ENCODE measurements around the gene IMMP2L. TPM values are rescaled to one million over a fixed set of nuclear protein-coding genes. Genes with fewer than 3 reads are reported as not detected.

IMMP2L gene
- total RNA-seq, 1 donor from 2014 or later: 13.6 TPM

- intact Hi-C loops (cut with DNase I): no loop called here
- DNase-seq: no peak
These were observed 180.7 kb downstream of the IMMP2L start for GRCh38 chr7:111381590-111381989.

GRCh38 chr7:111380945-111381344, 181.3 kb downstream of the IMMP2L start:
- DNase-seq: no peak
- ATAC-seq (ENCODE audit: poor library complexity): no peak
- intact Hi-C loops (cut with DNase I): no loop called here

More at GRCh38 chr7:111381590-111381989, 180.7 kb downstream of the IMMP2L start:
- ATAC-seq (ENCODE audit: poor library complexity): no peak

DNA sequence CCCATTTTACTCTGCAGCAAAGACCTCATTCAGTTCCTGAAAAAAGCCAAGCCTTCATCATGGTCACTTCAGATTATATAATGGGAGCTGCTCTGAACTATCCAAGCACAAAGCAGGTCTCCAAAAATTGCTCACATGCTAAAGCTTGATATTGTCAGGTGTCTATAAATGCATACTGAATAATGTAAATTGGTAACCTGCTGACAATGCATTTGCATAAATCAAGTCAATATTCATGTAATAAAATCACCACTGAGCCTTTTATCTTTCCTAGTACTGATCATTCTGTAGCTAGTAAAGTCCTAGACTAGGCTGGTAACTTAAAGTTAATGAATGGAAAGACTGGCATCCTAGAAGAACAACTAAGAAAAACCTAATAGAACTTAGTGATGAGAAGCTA, 188.3 kb downstream of the IMMP2L start:
- ATAC-seq (ENCODE audit: poor library complexity) (no peak), DNase-seq (no peak)
- intact Hi-C loops (cut with DNase I): no loop called here

DNA sequence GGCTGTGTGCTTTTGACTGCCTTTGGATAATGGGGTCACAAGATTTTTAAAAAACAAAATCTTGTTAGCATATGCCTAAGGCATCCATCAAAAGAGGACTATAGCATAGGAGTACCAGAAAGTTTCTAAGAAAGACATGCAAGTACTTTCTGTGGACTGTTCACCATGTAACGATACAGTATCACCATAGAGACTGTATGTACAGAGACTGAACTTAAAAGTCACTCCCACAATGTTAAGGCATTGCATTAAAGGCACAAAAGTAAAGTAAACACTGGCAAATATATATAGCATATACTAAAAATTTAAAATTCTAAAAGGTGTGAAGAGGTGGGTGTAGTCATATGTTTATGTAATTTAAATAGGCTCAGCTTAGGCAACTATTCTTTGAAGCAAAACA, 190.9 kb downstream of the IMMP2L start:
- intact Hi-C loops (cut with DNase I): no loop called here
- ATAC-seq (ENCODE audit: poor library complexity) (no peak), DNase-seq (no peak)

DNA sequence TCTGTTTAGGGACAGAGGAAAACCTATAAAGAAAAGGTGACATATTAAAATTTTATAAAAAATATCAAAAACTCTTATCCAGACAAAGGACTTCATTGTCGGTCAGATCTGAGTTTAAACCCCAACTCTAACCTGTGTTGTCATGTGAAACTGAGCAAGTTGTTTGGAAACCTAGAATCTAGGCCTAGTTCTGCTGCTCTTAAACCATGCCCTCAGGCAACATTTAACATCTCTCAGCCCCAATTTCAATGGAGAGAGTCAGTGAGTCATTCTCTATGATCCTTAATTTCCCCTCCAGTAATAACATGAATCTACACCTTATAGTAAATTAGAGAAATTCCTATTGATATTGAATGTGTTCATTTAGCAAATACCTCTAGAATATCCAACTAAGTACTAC, 192.3 kb downstream of the IMMP2L start:
- no peak for ATAC-seq (ENCODE audit: poor library complexity)
- intact Hi-C loops (cut with DNase I): no loop called here
- DNase-seq: no peak

- ATAC-seq (ENCODE audit: poor library complexity) (no peak), DNase-seq (no peak)
- intact Hi-C loops (cut with DNase I): no loop called here
These were observed 193.8 kb downstream of the IMMP2L start for GRCh38 chr7:111368381-111369065.

DNA sequence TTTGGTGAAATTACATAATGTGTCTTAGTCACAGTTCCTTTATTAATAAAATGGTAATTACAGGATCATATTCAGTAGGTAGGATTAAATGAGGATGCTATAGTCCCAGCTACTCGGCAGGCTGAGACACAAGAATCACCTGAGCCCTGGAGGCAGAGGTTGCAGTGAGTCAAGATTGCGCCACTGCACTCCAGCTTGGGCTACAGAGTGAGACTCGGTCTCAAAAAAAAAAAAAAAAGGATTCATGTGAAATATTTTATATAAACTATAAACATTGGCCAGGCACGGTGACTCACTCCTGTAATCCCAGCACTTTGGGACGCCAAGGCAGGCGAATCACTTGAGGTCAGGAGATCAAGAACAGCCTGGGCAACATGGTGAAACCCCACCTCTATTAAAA, 197.9 kb downstream of the IMMP2L start:
- ATAC-seq (ENCODE audit: poor library complexity) (no peak), DNase-seq (no peak)
- intact Hi-C loops (cut with DNase I): no loop called here

DNA sequence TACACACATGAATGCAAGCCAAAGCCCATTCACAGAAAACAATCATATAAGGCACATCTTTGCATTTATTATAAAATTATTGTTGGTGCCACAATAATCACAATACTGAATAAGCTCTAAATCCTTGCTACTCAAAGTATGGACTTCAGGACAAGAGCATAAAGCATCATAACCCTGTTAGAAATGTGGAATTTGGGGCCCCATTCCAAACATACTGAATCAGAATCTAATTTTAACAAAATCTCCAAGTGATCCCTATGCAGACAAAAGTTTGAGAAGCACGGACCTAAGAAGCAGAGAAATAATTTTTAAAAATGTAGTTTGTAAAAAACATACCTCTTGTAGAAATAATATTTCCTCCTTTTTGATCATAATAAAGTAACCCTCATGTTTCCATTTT, 199.2 kb downstream of the IMMP2L start:
- ATAC-seq (ENCODE audit: poor library complexity) (no peak), DNase-seq (no peak)
- intact Hi-C loops (cut with DNase I): no loop called here

DNA sequence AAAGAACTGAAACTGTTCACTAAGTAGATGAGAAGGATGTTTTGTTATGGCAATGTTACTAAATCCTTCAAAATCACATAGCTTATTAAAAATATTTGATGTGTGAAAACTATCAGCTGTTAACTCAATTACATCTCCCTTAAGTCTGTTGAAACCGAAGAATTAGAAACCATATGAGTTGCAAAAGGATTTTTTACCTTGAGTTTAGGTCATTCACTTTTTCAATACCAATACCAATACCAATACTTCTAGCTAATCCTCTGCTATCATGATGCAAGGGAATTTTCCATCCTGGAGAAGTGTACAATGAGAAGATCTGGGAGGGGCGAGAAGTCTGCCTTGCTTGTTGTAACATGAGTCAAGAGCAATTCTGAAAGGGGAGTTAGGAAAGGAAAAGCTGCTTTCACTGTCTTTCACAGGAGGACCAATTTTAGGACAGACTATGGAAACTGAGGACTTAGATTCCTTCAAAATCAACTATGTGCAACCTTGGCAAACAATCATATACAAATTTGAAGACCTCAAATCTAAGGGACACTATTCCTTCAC, 199.7 kb downstream of the IMMP2L start:
- intact Hi-C loops (cut with DNase I): no loop called here
- ATAC-seq (ENCODE audit: poor library complexity): no peak

DNA sequence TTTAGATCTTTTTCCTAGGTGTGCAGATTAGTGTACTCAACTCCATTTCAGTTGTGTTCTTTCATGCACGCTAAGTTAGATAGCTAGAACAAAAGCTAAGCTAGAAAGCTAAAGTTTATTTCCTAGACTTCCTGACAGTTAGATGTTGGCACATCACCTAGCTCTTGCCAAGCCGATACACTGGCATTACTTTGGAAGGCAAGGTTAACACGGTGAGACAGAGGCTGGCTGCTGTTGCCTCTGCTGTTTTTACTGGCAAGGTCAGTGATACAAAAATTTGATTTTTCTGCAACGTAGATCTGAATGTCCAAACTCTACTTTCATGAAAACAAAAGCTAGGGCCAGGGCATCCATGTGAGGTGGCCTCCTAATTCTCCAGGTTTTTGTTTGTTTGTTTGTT, 203.4 kb downstream of the IMMP2L start:
- intact Hi-C loops (cut with DNase I): no loop called here
- ATAC-seq (ENCODE audit: poor library complexity) (no peak), DNase-seq (no peak)

More for the DNA sequence above, 199.7 kb downstream of the IMMP2L start:
- no peak for DNase-seq

DNA sequence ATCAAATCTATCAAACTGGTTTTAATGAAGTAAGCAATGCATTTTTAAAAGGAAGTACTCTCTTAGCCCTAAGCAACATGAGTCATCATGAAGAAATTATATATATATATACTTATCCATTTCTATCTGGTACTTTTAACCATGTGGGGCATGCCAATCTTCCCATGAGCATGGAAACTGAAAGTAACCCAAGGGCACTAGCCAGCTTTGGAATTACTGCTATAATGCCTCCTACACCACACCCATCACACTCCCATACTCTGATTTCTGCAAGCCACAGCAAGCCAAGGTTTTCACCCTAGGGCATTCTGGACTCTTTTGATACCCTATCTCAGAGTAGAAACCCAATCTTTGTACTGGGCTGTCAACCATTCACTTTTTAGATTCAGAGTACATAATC, 204.6 kb downstream of the IMMP2L start:
- DNase-seq: no peak
- no peak for ATAC-seq (ENCODE audit: poor library complexity)
- intact Hi-C loops (cut with DNase I): no loop called here

- intact Hi-C loops (cut with DNase I): no loop called here
- no peak for ATAC-seq (ENCODE audit: poor library complexity)
- no peak for DNase-seq
These were observed 205.4 kb downstream of the IMMP2L start for GRCh38 chr7:111356941-111357340.

DNA sequence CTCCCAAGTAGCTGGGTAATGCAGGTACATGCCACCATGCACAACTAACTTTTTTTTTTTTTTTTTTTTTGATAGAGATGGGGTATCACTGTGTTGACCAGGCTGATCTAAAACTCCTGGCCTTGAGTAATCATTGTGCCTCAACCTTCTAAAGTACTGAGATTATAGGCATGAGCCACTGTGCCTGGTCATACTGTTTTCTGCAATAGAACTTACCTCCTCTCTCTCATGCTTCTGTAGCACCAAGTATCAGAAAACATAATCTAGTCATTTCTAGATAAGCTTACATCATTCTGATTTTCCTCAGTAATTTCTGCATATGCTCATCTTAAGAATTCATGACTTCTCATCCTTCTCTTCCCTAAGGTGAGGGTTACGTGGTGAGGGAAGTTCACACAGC, 210.0 kb downstream of the IMMP2L start:
- ATAC-seq (ENCODE audit: poor library complexity): no peak
- intact Hi-C loops (cut with DNase I): no loop called here

DNA sequence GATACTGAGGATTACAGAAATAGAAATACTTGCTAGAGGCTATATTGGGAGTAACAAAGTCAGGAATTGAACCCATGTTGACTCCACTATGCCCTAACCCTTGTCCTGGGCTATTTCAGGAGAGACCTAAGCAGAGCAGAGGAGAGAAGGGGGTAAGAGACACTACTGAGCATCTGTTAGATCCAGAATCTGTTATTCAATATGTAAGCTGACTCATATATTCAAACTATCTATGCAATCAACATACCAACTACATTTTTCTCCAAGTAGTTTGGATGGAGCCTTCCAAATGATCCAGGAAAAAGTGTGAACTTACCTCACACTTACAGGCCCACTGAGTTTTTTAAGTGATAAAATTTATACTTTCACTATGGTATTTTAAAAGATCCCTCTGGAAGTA, 216.1 kb downstream of the IMMP2L start:
- intact Hi-C loops (cut with DNase I): no loop called here
- no peak for DNase-seq

More for the DNA sequence above, 210.0 kb downstream of the IMMP2L start:
- no peak for DNase-seq

GRCh38 chr7:111343017-111343416, 219.3 kb downstream of the IMMP2L start:
- DNase-seq (no peak), ATAC-seq (ENCODE audit: poor library complexity) (no peak)
- intact Hi-C loops (cut with DNase I): no loop called here

More for the DNA sequence above, 216.1 kb downstream of the IMMP2L start:
- ATAC-seq (ENCODE audit: poor library complexity): no peak

GRCh38 chr7:111339006-111339405, 223.3 kb downstream of the IMMP2L start:
- DNase-seq (no peak), ATAC-seq (ENCODE audit: poor library complexity) (no peak)
- intact Hi-C loops (cut with DNase I): no loop called here

DNA sequence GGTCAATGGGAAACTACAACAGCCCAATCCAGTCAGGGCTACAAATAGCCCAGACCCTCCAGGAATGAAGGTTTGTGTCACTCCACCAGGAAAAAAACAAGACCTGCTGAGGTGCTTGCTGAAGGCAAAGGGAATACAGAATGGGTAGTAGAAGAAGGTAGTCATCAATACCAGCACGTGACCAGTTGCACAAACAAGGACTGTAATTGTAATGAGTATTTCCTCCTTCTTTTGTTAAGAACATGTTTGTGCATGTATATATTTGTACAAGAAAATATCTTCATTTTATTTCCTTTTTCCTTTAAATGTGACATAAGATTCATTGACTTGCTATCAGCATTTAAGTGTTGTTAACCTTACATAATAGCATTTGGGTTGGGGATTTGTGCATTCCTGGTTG, 229.3 kb downstream of the IMMP2L start:
- ATAC-seq (ENCODE audit: poor library complexity): no peak
- intact Hi-C loops (cut with DNase I): no loop called here
- DNase-seq: no peak

GRCh38 chr7:111330235-111330523, 232.1 kb downstream of the IMMP2L start:
- DNase-seq: no peak
- intact Hi-C loops (cut with DNase I): no loop called here
- no peak for ATAC-seq (ENCODE audit: poor library complexity)

DNA sequence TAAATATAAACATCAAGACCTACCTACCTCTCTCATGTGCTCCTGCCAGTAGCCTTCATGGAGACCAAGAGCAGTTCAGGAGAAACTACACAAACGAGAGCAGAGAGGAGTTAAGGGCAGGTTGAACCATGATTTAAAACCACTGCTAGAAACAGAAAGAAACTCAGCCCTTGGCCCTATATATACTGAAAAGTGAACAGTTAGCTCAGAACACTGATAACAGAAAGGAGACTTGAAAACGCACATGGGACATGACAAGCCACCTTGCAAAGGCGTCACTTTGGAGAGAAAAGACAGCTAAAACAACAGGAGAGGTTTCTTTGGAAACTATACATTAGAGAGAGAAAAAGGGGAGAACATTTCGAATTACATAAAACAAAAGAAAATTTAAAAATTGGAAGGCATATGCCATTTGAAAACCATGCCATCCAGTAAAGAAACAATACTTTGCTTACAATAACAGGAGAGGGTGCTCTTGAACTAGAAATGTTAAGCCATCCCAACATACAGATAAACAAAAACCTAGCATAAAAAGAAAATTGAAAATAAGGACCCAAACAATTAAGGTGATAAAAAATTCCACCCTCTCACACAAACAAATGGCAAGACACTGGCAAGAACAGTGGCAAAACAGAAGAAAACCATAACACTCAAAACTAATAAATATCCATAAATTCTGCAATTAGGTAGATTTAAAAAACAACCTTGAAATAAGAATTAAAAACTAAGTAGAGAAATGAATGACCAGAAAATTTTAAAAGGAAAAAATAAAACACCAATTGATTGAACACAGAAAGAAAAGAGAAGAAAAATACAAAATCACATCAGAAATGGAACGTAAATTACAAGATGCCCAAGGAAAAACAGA, 232.7 kb downstream of the IMMP2L start:
- ATAC-seq (ENCODE audit: poor library complexity): no peak
- intact Hi-C loops (cut with DNase I): no loop called here

DNA sequence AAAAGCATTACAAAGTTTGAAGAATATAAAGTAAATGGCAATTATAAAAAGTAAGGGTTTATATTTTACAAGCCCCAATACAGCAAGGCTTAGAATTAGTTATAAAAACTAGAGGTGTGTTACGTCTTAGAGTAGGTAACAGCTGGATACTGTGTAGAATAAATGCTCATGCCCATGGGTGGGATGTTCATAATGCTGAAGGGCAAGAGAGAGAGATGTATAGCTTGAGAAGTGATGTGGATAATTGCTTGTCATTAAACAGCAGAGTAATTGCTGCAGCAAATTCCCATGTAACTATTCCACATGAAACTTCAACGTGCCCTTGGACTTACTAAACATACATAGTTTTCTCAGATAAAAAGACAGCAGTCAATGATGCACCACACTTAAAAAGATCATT, 233.8 kb downstream of the IMMP2L start:
- no peak for ATAC-seq (ENCODE audit: poor library complexity)
- DNase-seq: no peak
- intact Hi-C loops (cut with DNase I): no loop called here

More for the DNA sequence above, 232.7 kb downstream of the IMMP2L start:
- DNase-seq: no peak
